Peyer's patch (tissue), 4 donors: Measurements from ENCODE around the gene SLC39A5. TPM values are rescaled to one million over a fixed set of nuclear protein-coding genes. Genes with fewer than 3 reads are reported as not detected.

Experiments
- DNase-seq, 3 donors: peaks; one replicate each; pipeline ENCODE4 v3.0.0-alpha.2; 2017 to 2019
- H3K27ac ChIP-seq, 4 donors: fragments of 200-600 bp; sonication (generic); one replicate each; pipeline ENCODE4 v1.5.1; 2016 to 2019
- H3K27me3 ChIP-seq, 2 donors: fragments of 200-600 bp; sonication (generic); one replicate each; pipeline ENCODE4 v1.5.1; 2019
- H3K36me3 ChIP-seq, 3 donors: fragments of 200-600 bp; sonication (generic); one replicate each; pipeline ENCODE4 v1.5.1; 2016 to 2019
- H3K4me1 ChIP-seq, 4 donors: fragments of 200-600 bp; sonication (generic); one replicate each; pipeline ENCODE4 v1.5.1; 2016 to 2019
- H3K4me3 ChIP-seq, 4 donors: fragments of 200-600 bp; sonication (generic); 1 replicate in 3 of 4; 2 replicates in 1 of 4; pipeline ENCODE4 v1.5.1; 2016 to 2019; ENCODE audit warnings: mild to moderate bottlenecking in 1 of 4
- H3K9me3 ChIP-seq, 4 donors: fragments of 200-600 bp; sonication (generic); one replicate each; pipeline ENCODE4 v1.5.1; 2016 to 2019; ENCODE audit warnings: mild to moderate bottlenecking in 1 of 4
- CTCF ChIP-seq, 6 experiments: fragments of 450-650 bp in 4 of 6; fragments of 200-600 bp in 2 of 6; sonication (generic) in 1 of 6; IDR thresholded peaks; one replicate each; pipeline ENCODE4 v1.5.1; 2017 to 2019; ENCODE audit warnings: antibody characterized with exemption in 6 of 6, mild to moderate bottlenecking in 3 of 6, moderate library complexity in 1 of 6
- POLR2A ChIP-seq, 2 donors: fragments of 450-650 bp; IDR thresholded peaks; one replicate each; pipeline ENCODE4 v1.5.1; 2017; ENCODE audit warnings: antibody characterized with exemption in 2 of 2, mild to moderate bottlenecking in 2 of 2, moderate library complexity in 2 of 2
- total RNA-seq, 4 donors: library from RNA; depleted of rRNA; stranded (reverse); fragments of >200 nt; gene quantifications; one replicate each; pipeline ENCODE4 v1.1.0, GENCODE V29; 2016

SLC39A5 gene
- total RNA-seq, 4 donors from 2014 or later, result 96.6 to 950 (median 626) TPM

- Histone ChIP-seq H3K36me3 (no peaks in the 10 kb centered on the region), H3K27me3 (no peaks in the 10 kb centered on the region), H3K4me1 (peaks cover 5 to 47% (median 7%) of the 10 kb centered on the region in 4 donors), H3K4me3 (peak overlapping the region; percentile 67 to 96 (median 85)), H3K27ac (peak overlapping the region; percentile 94 to 99 (median 95)), H3K9me3 (no peaks in the 10 kb centered on the region)
- TF ChIP-seq POLR2A (IDR thresholded peaks at IDR 0.05) (no peak), CTCF (IDR thresholded peaks at IDR 0.05) (no peak)
- DNase-seq, result no peak
Observed at GRCh38 chr12:56222531-56222895, 7.3 kb upstream of the SLC39A5 start.

GRCh38 chr12:56223571-56224101, 6.2 kb upstream of the SLC39A5 start:
- no peak for TF ChIP-seq POLR2A (IDR thresholded peaks at IDR 0.05)
- no peak for TF ChIP-seq CTCF (IDR thresholded peaks at IDR 0.05)
- Histone ChIP-seq H3K4me1 (peaks cover 5 to 47% (median 7%) of the 10 kb centered on the region in 4 donors), H3K4me3 (peak overlapping the region; percentile 47 to 67 (median 58))

GRCh38 chr12:56224102-56224701, 5.6 kb upstream of the SLC39A5 start, which contains the start of gene NABP2:
TSS of gene NABP2 (plus strand) at chr12:56224342. CDS start at chr12:56224857, 515 bp downstream.
- peak; percentile 96 to 99 (median 98) for DNase-seq
- TF ChIP-seq CTCF (IDR thresholded peaks at IDR 0.05) (peak; percentile 85 to 94 (median 89)), POLR2A (IDR thresholded peaks at IDR 0.05) (peak in 1 of 2 donors; percentile 61)
- peak within 1 kb of the TSS; percentile 47 to 67 (median 58) for H3K4me3 ChIP-seq
- H3K27me3 ChIP-seq, result no peaks in the 10 kb centered on the region
- H3K9me3 ChIP-seq, result no peaks in the 10 kb centered on the region
- H3K27ac ChIP-seq, result peak within 1 kb of the TSS; percentile 68 to 96 (median 86)
- peaks cover 5 to 49% (median 7%) of the 10 kb centered on the region in 4 donors for H3K4me1 ChIP-seq
- H3K36me3 ChIP-seq, result no peaks in the 10 kb centered on the region

More at GRCh38 chr12:56223571-56224101, 6.2 kb upstream of the SLC39A5 start:
- Histone ChIP-seq H3K9me3 (no peaks in the 10 kb centered on the region), H3K27me3 (no peaks in the 10 kb centered on the region), H3K27ac (peak overlapping the region; percentile 68 to 96 (median 86)), H3K36me3 (no peaks in the 10 kb centered on the region)
- no peak for DNase-seq

GRCh38 chr12:56224954-56225353, 4.9 kb upstream of the SLC39A5 start:
- Histone ChIP-seq H3K36me3 (no peaks in the 10 kb centered on the region), H3K9me3 (no peaks in the 10 kb centered on the region), H3K4me3 (peak overlapping the region; percentile 47 to 67 (median 58)), H3K4me1 (peaks cover 5 to 49% (median 7%) of the 10 kb centered on the region in 4 donors), H3K27me3 (no peaks in the 10 kb centered on the region), H3K27ac (peak overlapping the region; percentile 57 to 94 (median 72))
- TF ChIP-seq CTCF (IDR thresholded peaks at IDR 0.05), result no peak
- TF ChIP-seq POLR2A (IDR thresholded peaks at IDR 0.05), result no peak
- DNase-seq, result no peak

GRCh38 chr12:56229082-56229481, 769 bp upstream of the SLC39A5 start:
- peaks cover 0 to 20% (median 4%) of the 10 kb centered on the region in 4 donors for H3K4me1 ChIP-seq
- H3K4me3 ChIP-seq, result no peak overlapping the region
- H3K27me3 ChIP-seq, result no peaks in the 10 kb centered on the region
- H3K27ac ChIP-seq, result peak overlapping the region in 2 of 4 donors; percentile 85 to 88
- H3K9me3 ChIP-seq, result no peaks in the 10 kb centered on the region
- no peaks in the 10 kb centered on the region for H3K36me3 ChIP-seq
- no peak for DNase-seq
- TF ChIP-seq CTCF (IDR thresholded peaks at IDR 0.05) (no peak), POLR2A (IDR thresholded peaks at IDR 0.05) (no peak)
